SH-SY5Y (cell line): Measurements from ENCODE around the gene PDE4A.

ENCODE experiments used
- GATA2 ChIP-seq: IDR thresholded peaks from 2 replicates; pipeline ENCODE4 v1.6.1; 2011; ENCODE audit warnings: mild to moderate bottlenecking, low read depth, low read length
- GATA3 ChIP-seq: IDR thresholded peaks from 2 replicates; pipeline ENCODE4 v1.6.1; 2011; ENCODE audit warnings: low read depth, mild to moderate bottlenecking, low read length, moderate library complexity

DNA sequence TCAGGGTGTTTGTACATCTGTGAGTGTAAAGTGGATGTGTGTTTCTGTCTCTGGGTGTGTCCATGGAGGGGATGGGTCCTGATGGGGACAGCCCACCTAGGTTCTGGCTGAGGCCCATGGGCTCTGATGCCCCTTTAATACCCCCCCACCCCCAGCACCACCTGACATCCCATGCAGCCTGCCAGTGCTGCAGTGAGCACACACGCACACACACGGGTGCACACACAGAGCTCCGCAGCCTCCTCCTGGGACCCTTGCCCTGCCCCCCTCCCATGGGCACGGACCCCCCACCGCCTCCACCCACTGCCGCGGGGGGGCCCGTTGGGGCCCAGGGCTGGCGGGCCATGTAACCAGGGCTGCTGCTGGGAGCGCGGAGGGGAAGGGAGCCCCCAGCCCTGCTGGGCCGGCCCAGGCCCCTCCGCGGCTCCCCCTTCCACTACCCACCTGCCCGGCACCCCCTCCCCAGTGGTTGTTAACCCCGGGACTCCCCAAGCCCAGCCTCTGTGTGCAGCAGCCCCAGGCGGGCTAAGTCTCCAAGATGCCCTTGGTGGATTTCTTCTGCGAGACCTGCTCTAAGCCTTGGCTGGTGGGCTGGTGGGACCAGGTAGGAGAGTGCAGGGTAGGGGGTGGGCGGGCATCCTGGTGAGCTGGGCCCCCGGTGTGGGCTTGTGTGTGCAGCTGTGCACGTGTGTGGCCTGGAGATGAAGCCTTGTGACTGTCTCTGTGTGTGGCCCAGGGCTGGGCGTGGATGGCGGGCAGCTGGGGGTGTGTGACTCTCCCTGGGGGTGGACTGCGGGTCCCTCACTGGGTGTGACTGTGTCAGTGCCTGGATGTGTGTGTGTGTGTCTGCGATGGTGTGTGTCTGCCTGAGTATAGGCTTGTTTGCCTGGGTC lies 32.6 kb downstream of the PDE4A start:
- TF ChIP-seq GATA2 (no peak), GATA3 (no peak)
